Panc1 (cell line): ENCODE data around the gene ACTG1.

Experiments used
- CTCF ChIP-seq: fragments of 450-650 bp; IDR thresholded peaks from 2 replicates; pipeline ENCODE4 v1.5.1; 2017; ENCODE audit warnings: mild to moderate bottlenecking
- POLR2AphosphoS5 ChIP-seq: IDR thresholded peaks from 2 replicates; pipeline ENCODE4 v1.6.1; 2012; ENCODE audit warnings: mild to moderate bottlenecking, low read depth, low read length, moderate library complexity
- SIN3A ChIP-seq: IDR thresholded peaks from 2 replicates; pipeline ENCODE4 v1.6.1; 2012; ENCODE audit warnings: low read depth, mild to moderate bottlenecking, low read length, moderate library complexity, borderline replicate concordance; ENCODE audit not compliant: insufficient read depth
- TF ChIP-seq, protein P1 (sequence below), 2 experiments: IDR thresholded peaks; 2 replicates each; pipeline ENCODE4 v1.6.1; 2011 to 2012; ENCODE audit warnings: low read depth in 2 of 2, control low read depth in 1 of 2, low read length in 1 of 2, mild to moderate bottlenecking in 1 of 2, moderate library complexity in 1 of 2; ENCODE audit not compliant: insufficient read depth in 1 of 2

- TF ChIP-seq SIN3A = peak; percentile 34; the same call in 1 of the 2 replicates
- peak; percentile 4; the same call in 1 of the 2 replicates for TF ChIP-seq POLR2AphosphoS5
- TF ChIP-seq CTCF = no peak
- TF ChIP-seq, protein P1, sequence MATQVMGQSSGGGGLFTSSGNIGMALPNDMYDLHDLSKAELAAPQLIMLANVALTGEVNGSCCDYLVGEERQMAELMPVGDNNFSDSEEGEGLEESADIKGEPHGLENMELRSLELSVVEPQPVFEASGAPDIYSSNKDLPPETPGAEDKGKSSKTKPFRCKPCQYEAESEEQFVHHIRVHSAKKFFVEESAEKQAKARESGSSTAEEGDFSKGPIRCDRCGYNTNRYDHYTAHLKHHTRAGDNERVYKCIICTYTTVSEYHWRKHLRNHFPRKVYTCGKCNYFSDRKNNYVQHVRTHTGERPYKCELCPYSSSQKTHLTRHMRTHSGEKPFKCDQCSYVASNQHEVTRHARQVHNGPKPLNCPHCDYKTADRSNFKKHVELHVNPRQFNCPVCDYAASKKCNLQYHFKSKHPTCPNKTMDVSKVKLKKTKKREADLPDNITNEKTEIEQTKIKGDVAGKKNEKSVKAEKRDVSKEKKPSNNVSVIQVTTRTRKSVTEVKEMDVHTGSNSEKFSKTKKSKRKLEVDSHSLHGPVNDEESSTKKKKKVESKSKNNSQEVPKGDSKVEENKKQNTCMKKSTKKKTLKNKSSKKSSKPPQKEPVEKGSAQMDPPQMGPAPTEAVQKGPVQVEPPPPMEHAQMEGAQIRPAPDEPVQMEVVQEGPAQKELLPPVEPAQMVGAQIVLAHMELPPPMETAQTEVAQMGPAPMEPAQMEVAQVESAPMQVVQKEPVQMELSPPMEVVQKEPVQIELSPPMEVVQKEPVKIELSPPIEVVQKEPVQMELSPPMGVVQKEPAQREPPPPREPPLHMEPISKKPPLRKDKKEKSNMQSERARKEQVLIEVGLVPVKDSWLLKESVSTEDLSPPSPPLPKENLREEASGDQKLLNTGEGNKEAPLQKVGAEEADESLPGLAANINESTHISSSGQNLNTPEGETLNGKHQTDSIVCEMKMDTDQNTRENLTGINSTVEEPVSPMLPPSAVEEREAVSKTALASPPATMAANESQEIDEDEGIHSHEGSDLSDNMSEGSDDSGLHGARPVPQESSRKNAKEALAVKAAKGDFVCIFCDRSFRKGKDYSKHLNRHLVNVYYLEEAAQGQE (IDR thresholded peaks at IDR 0.05; ENCODE audit: insufficient read depth in 1 of 2, low read depth in 2 of 2, low read length in 1 of 2) = no peak
Observed at GRCh38 chr17:81518113-81518784, 5.7 kb upstream of the ACTG1 start.
